ENCODE data around the gene DNASE1L3.

DNA sequence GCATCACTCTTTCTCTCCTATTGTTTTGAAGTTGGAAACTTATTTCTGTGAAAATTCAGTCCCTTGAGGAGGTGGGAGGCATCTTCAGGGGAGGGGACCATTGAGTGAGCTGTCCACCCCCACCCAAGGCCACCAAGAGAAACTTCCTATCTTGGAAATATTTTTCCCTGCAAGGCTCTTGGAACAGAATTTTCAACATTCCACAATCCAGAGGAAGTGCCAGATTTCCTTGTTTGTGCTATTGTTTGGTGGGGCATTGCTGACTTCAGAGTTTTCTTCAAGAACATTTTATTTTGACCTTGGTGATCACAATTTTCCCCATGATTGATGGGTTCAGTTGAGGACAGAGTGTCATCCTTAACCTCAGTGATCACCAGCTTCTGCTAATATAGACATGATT is 12.0 kb downstream of the DNASE1L3 start:
- no peak for TF ChIP-seq EZH2phosphoT487 (IDR thresholded peaks at IDR 0.05; ENCODE audit: insufficient read depth, low read depth)
- no peak for TF ChIP-seq EZH2 (IDR thresholded peaks at IDR 0.05; ENCODE audit: insufficient read depth, poor library complexity, severe bottlenecking)
